Activated B cell treated with CpG ODN at 0.5 μM for 24 hours (primary cell): ENCODE data around the gene KAZN. TPM values are rescaled to one million over a fixed set of nuclear protein-coding genes. Genes with fewer than 3 reads are reported as not detected.

Source experiments
- ATAC-seq: fragments of 200-7000 bp; cut with Tn5 transposase; one replicate; pipeline ENCODE4 v1.10.0; 2021; ENCODE audit warnings: low read depth, mild to moderate bottlenecking, moderate library complexity
- CTCF ChIA-PET: fragments of 350-600 bp; sonication (Branson Sonifier 250); formaldehyde crosslinking; loops from one replicate; lab custom pipeline; 2021; ENCODE audit warnings: antibody characterized with exemption; lab: Charles Lee
- POLR2A ChIA-PET: fragments of 350-600 bp; sonication (Branson Sonifier 250); formaldehyde crosslinking; loops from one replicate; lab custom pipeline; 2021; ENCODE audit warnings: antibody characterized with exemption; lab: Charles Lee
- DNase-seq: peaks from one replicate; pipeline ENCODE4 v3.0.0; 2022
- H3K27ac Mint-ChIP-seq: one replicate; pipeline ENCODE4 v1.8.0; 2020; ENCODE audit warnings: mixed read lengths
- H3K27me3 Mint-ChIP-seq: one replicate; pipeline ENCODE4 v1.8.0; 2021; ENCODE audit warnings: mixed read lengths
- H3K36me3 Mint-ChIP-seq: one replicate; pipeline ENCODE4 v1.8.0; 2021; ENCODE audit warnings: low read depth, mixed read lengths
- H3K4me1 Mint-ChIP-seq: one replicate; pipeline ENCODE4 v1.8.0; 2021; ENCODE audit warnings: mixed read lengths
- H3K4me3 Mint-ChIP-seq: one replicate; pipeline ENCODE4 v1.8.0; 2020; ENCODE audit warnings: mild to moderate bottlenecking, mixed read lengths
- H3K9me3 Mint-ChIP-seq: one replicate; pipeline ENCODE4 v1.8.0; 2020; ENCODE audit warnings: mixed read lengths
- CTCF ChIP-seq: fragments of 200-600 bp; IDR thresholded peaks from one replicate; pipeline ENCODE4 v1.8.0; 2022; ENCODE audit warnings: antibody characterized with exemption, mild to moderate bottlenecking
- intact Hi-C: fragments of 100-400 bp; cut with micrococcal nuclease; formaldehyde crosslinking; loops from one replicate; pipeline ENCODE4 v1.15.1; 2024
- total RNA-seq: library from RNA; stranded (reverse); gene quantifications from 2 replicates; pipeline ENCODE4 v1.2.3, GENCODE V29; 2022

The KAZN gene
- total RNA-seq, 1 donor from 2014 or later, result 0.73 TPM

DNA sequence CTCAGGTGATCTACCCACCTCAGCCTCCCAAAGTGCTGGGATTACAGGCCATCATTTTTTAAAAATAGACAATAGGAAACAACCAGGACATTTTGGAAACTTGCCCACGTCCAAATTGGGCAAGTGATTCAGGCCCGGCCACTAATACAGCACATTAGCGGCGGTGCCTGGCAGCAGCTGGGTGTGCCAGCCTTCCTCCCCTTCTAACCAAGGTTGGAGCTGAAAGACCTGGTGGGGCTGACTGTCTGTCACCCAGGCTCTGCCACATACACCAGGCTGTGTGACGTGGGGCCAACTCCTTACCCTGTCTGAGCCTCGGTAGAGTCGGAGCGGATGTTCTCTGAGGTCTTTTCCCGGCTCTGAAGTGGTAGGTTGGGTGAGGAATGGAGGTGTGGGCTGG, 525.4 kb downstream of the KAZN start:
- ChIA-PET POLR2A (no interaction called here), CTCF (no interaction called here)
- intact Hi-C loops, result no loop called here
- H3K36me3 Mint-ChIP-seq, result no peaks in the 10 kb centered on the region
- no peaks in the 10 kb centered on the region for H3K4me1 Mint-ChIP-seq
- H3K4me3 Mint-ChIP-seq, result no peak overlapping the region
- H3K27me3 Mint-ChIP-seq, result peaks cover under 1% of the 10 kb centered on the region
- no peaks in the 10 kb centered on the region for H3K9me3 Mint-ChIP-seq
- DNase-seq, result no peak
- ATAC-seq, result no peak
- TF ChIP-seq CTCF, result no peak
- H3K27ac Mint-ChIP-seq, result no peak overlapping the region

GRCh38 chr1:15124362-15125100, 526.0 kb downstream of the KAZN start:
- no peaks in the 10 kb centered on the region for H3K4me1 Mint-ChIP-seq
- intact Hi-C loops, result loop anchor here (5.0 kb wide), 2 partner anchors 378 to 618 kb away; partner anchors contain the start of gene TMEM82
- DNase-seq (no peak), ATAC-seq (no peak)
- ChIA-PET POLR2A (no interaction called here), CTCF (no interaction called here)
- TF ChIP-seq CTCF, result no peak
- no peaks in the 10 kb centered on the region for H3K9me3 Mint-ChIP-seq
- no peaks in the 10 kb centered on the region for H3K36me3 Mint-ChIP-seq
- no peaks in the 10 kb centered on the region for H3K27me3 Mint-ChIP-seq
- no peak overlapping the region for H3K4me3 Mint-ChIP-seq
- no peak overlapping the region for H3K27ac Mint-ChIP-seq

DNA sequence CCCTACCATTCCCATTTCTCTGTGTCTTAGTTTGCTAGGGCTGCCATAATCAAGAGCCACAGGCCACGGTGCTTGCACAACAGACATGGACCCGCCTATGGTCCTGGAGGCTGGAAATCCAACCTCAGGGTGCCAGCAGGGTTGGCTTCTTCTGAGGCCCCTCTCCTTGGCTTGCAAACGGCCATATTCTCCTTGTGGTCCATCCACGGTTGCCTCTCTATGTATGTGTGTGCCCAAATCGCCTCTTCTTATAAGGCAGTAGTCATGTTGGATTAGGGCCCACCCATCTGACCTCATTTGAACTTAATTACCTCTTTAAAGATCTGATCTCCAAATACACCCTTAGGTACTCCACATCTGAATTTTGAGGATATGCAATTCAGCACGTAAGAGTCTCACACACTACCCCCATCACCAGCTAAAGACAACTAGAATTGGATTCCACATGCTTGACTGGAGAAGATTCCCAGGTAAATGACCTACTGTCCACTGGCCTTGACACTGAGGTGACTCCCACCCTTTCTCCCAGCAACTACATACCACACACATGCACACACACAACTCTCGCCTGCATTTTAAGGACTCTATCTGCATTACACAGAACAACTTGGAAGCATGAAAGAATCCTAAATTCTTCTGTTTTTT, 526.7 kb downstream of the KAZN start:
- no peak for TF ChIP-seq CTCF
- no peak overlapping the region for H3K27ac Mint-ChIP-seq
- ATAC-seq (no peak), DNase-seq (no peak)
- no peaks in the 10 kb centered on the region for H3K27me3 Mint-ChIP-seq
- intact Hi-C loops, result loop anchor here (5.0 kb wide), 2 partner anchors 377 to 617 kb away; partner anchors contain the start of gene TMEM82
- H3K36me3 Mint-ChIP-seq, result no peaks in the 10 kb centered on the region
- CTCF ChIA-PET, result no interaction called here
- H3K9me3 Mint-ChIP-seq, result no peaks in the 10 kb centered on the region
- H3K4me1 Mint-ChIP-seq, result no peaks in the 10 kb centered on the region
- POLR2A ChIA-PET, result no interaction called here
- H3K4me3 Mint-ChIP-seq, result no peak overlapping the region

- Mint-ChIP-seq H3K4me3 (no peak overlapping the region), H3K36me3 (no peaks in the 10 kb centered on the region), H3K9me3 (no peaks in the 10 kb centered on the region), H3K4me1 (no peaks in the 10 kb centered on the region), H3K27ac (no peak overlapping the region), H3K27me3 (peaks cover 9% of the 10 kb centered on the region)
- no peak for TF ChIP-seq CTCF
- DNase-seq (no peak), ATAC-seq (no peak)
- ChIA-PET CTCF (interaction anchor here (1.0 to 1.7 kb wide), 11 partner anchors 9 to 373 kb away, joined by 3 to 23 read pairs (median 4); no protein-coding TSS in a partner anchor), POLR2A (no interaction called here)
- intact Hi-C loops, result loop anchor here (1.0 to 5.0 kb wide), 4 partner anchors 144 to 614 kb away; partner anchors contain the start of gene TMEM82
These were observed 529.6 kb downstream of the KAZN start for GRCh38 chr1:15128077-15128476.
